Measurements from ENCODE around the gene PHACTR1.
"Not testable (repeated sequence)": the region's sequence is repeated elsewhere in the genome, so short reads cannot be mapped to it uniquely, and the experiment has no call there.

The PHACTR1 gene

GRCh38 chr6:13314806-13315205 lies 598.2 kb downstream of the PHACTR1 start:
- DNase-seq (ENCODE audit: low read depth in 1 of 2, low spot score in 1 of 2): no peak
- H3K4me3 ChIP-seq (replicated peaks; ENCODE audit: insufficient read depth, low read length): no peak overlapping the region
- no peak for TF ChIP-seq CTCF (IDR thresholded peaks at IDR 0.05; ENCODE audit: insufficient read depth, low read length)
- no peak for TF ChIP-seq SPI1 (IDR thresholded peaks at IDR 0.05; ENCODE audit: borderline replicate concordance, low read depth)
- no peak overlapping the region for H3K27ac ChIP-seq (replicated peaks)
- no peaks in the 10 kb centered on the region for H3K27me3 ChIP-seq (ENCODE audit: insufficient read depth, poor library complexity, severe bottlenecking)

- DNase-seq (ENCODE audit: low read depth in 1 of 2, low spot score in 1 of 2): no peak
- no peaks in the 10 kb centered on the region for H3K27me3 ChIP-seq (ENCODE audit: insufficient read depth, poor library complexity, severe bottlenecking)
- H3K27ac ChIP-seq (replicated peaks): no peak overlapping the region
- TF ChIP-seq POLR2AphosphoS5 (IDR thresholded peaks at IDR 0.05; ENCODE audit: low read depth) (no peak), SPI1 (IDR thresholded peaks at IDR 0.05; ENCODE audit: borderline replicate concordance, low read depth) (no peak), GABPA (IDR thresholded peaks at IDR 0.05; ENCODE audit: low read depth) (no peak), CTCF (IDR thresholded peaks at IDR 0.05; ENCODE audit: insufficient read depth, low read length) (no peak), REST (IDR thresholded peaks at IDR 0.05; ENCODE audit: insufficient replicate concordance, low read depth) (no peak)
- no peak overlapping the region for H3K4me3 ChIP-seq (replicated peaks; ENCODE audit: insufficient read depth, low read length)
Measured at GRCh38 chr6:13315896-13316295, 599.3 kb downstream of the PHACTR1 start.

GRCh38 chr6:13318821-13319220 lies 602.3 kb downstream of the PHACTR1 start:
- H3K4me3 ChIP-seq (replicated peaks; ENCODE audit: insufficient read depth, low read length): no peak overlapping the region
- H3K27me3 ChIP-seq (ENCODE audit: insufficient read depth, poor library complexity, severe bottlenecking): no peaks in the 10 kb centered on the region
- no peak overlapping the region for H3K27ac ChIP-seq (replicated peaks)
- TF ChIP-seq SPI1 (IDR thresholded peaks at IDR 0.05; ENCODE audit: borderline replicate concordance, low read depth) (no peak), REST (IDR thresholded peaks at IDR 0.05; ENCODE audit: insufficient replicate concordance, low read depth) (no peak), GABPA (IDR thresholded peaks at IDR 0.05; ENCODE audit: low read depth) (no peak), POLR2AphosphoS5 (IDR thresholded peaks at IDR 0.05; ENCODE audit: low read depth) (no peak)
- DNase-seq (ENCODE audit: low read depth in 1 of 2, low spot score in 1 of 2): no peak

GRCh38 chr6:13319891-13320564 lies 603.5 kb downstream of the PHACTR1 start:
- no peak overlapping the region for H3K27ac ChIP-seq (replicated peaks)
- DNase-seq (ENCODE audit: low read depth in 1 of 2, low spot score in 1 of 2): no peak
- no peak for TF ChIP-seq GABPA (IDR thresholded peaks at IDR 0.05; ENCODE audit: low read depth)
- TF ChIP-seq POLR2AphosphoS5 (IDR thresholded peaks at IDR 0.05; ENCODE audit: low read depth): no peak
- no peak for TF ChIP-seq CTCF (IDR thresholded peaks at IDR 0.05; ENCODE audit: insufficient read depth, low read length)
- TF ChIP-seq REST (IDR thresholded peaks at IDR 0.05; ENCODE audit: insufficient replicate concordance, low read depth): no peak
- no peak for TF ChIP-seq SPI1 (IDR thresholded peaks at IDR 0.05; ENCODE audit: borderline replicate concordance, low read depth)
- no peak overlapping the region for H3K4me3 ChIP-seq (replicated peaks; ENCODE audit: insufficient read depth, low read length)
- no peaks in the 10 kb centered on the region for H3K27me3 ChIP-seq (ENCODE audit: insufficient read depth, poor library complexity, severe bottlenecking)

- H3K27ac ChIP-seq (replicated peaks); DNase-seq (ENCODE audit: low read depth in 1 of 2, low spot score in 1 of 2); H3K27me3 ChIP-seq (ENCODE audit: insufficient read depth, poor library complexity, severe bottlenecking); H3K4me3 ChIP-seq (replicated peaks; ENCODE audit: insufficient read depth, low read length): not testable (repeated sequence)
Measured at GRCh38 chr6:13326031-13326586, 609.5 kb downstream of the PHACTR1 start.
